H9 (cell line): Measurements from ENCODE around the gene PRDX1. TPM values are rescaled to one million over a fixed set of nuclear protein-coding genes. Genes with fewer than 3 reads are reported as not detected.

Source experiments
- DNase-seq: peaks from one replicate; pipeline ENCODE4 v3.0.0-alpha.2; 2017
- H2AFZ ChIP-seq: one replicate; pipeline ENCODE4 v1.6.1; 2013; ENCODE audit warnings: mild to moderate bottlenecking, low read length, control low read depth, moderate library complexity
- H2AK5ac ChIP-seq: 2 replicates; pipeline ENCODE4 v1.6.1; 2013; ENCODE audit warnings: low read length, control low read depth, mixed read lengths; ENCODE audit not compliant: insufficient read length
- H2BK120ac ChIP-seq: one replicate; pipeline ENCODE4 v1.6.1; 2013; ENCODE audit warnings: low read depth, mild to moderate bottlenecking, low read length, control low read depth, inconsistent platforms; ENCODE audit not compliant: poor library complexity, severe bottlenecking
- H2BK12ac ChIP-seq: 2 replicates; pipeline ENCODE4 v1.6.1; 2013; ENCODE audit warnings: low read length, control low read depth, mixed read lengths, low read depth; ENCODE audit not compliant: insufficient read length
- H2BK15ac ChIP-seq: 2 replicates; pipeline ENCODE4 v1.6.1; 2013; ENCODE audit warnings: low read depth, low read length, control low read depth
- H2BK20ac ChIP-seq: one replicate; pipeline ENCODE4 v1.6.1; 2013; ENCODE audit warnings: low read depth, mild to moderate bottlenecking, low read length, control low read depth, inconsistent platforms; ENCODE audit not compliant: poor library complexity, severe bottlenecking
- H2BK5ac ChIP-seq: 2 replicates; pipeline ENCODE4 v1.6.1; 2013; ENCODE audit warnings: low read length, control low read depth, mixed read lengths; ENCODE audit not compliant: insufficient read length
- H3K14ac ChIP-seq: 2 replicates; pipeline ENCODE4 v1.6.1; 2013; ENCODE audit warnings: low read length, control low read depth; ENCODE audit not compliant: insufficient read depth
- H3K18ac ChIP-seq: 2 replicates; pipeline ENCODE4 v1.6.1; 2013; ENCODE audit warnings: low read depth, mild to moderate bottlenecking, mixed read lengths, low read length, control low read depth; ENCODE audit not compliant: insufficient read length
- H3K23ac ChIP-seq: 2 replicates; pipeline ENCODE4 v1.6.1; 2013; ENCODE audit warnings: low read length, control low read depth, mixed read lengths, low read depth; ENCODE audit not compliant: insufficient read length
- H3K23me2 ChIP-seq: 2 replicates; pipeline ENCODE4 v1.6.1; 2013; ENCODE audit warnings: low read depth, mild to moderate bottlenecking, mixed read lengths, low read length, control low read depth; ENCODE audit not compliant: insufficient read length, poor library complexity, severe bottlenecking
- H3K27ac ChIP-seq: 2 replicates; pipeline ENCODE4 v1.5.1; 2013; ENCODE audit warnings: low read length, control low read depth, mixed read lengths, low read depth; ENCODE audit not compliant: insufficient read length
- H3K27me3 ChIP-seq: 2 replicates; pipeline ENCODE4 v1.6.1; 2013; ENCODE audit warnings: low read length, control low read depth, inconsistent platforms; ENCODE audit not compliant: insufficient read depth
- H3K4ac ChIP-seq: 2 replicates; pipeline ENCODE4 v1.6.1; 2013; ENCODE audit warnings: low read depth, mild to moderate bottlenecking, control low read depth, inconsistent platforms, low read length, moderate library complexity
- H3K4me1 ChIP-seq: 2 replicates; pipeline ENCODE4 v1.6.1; 2013; ENCODE audit warnings: low read length, control low read depth, inconsistent platforms; ENCODE audit not compliant: insufficient read depth
- H3K4me2 ChIP-seq: 2 replicates; pipeline ENCODE4 v1.6.1; 2013; ENCODE audit warnings: low read length, control low read depth, mixed read lengths; ENCODE audit not compliant: insufficient read length, insufficient read depth
- H3K56ac ChIP-seq: 2 replicates; pipeline ENCODE4 v1.6.1; 2013; ENCODE audit warnings: low read depth, mild to moderate bottlenecking, mixed read lengths, low read length, control low read depth; ENCODE audit not compliant: insufficient read length
- H3K79me1 ChIP-seq: 2 replicates; pipeline ENCODE4 v1.6.1; 2013; ENCODE audit warnings: low read depth, mild to moderate bottlenecking, moderate library complexity, low read length, control low read depth, inconsistent platforms; ENCODE audit not compliant: insufficient read depth, poor library complexity, severe bottlenecking
- H3K79me2 ChIP-seq: 2 replicates; pipeline ENCODE4 v1.6.1; 2013; ENCODE audit warnings: low read length, control low read depth, inconsistent platforms; ENCODE audit not compliant: insufficient read depth
- H3K9ac ChIP-seq: 2 replicates; pipeline ENCODE4 v1.6.1; 2013; ENCODE audit warnings: low read length, control low read depth, mixed read lengths; ENCODE audit not compliant: insufficient read length; ENCODE audit errors: extremely low read depth
- H3K9me3 ChIP-seq: one replicate; pipeline ENCODE4 v1.6.1; 2013; ENCODE audit warnings: low read depth, low read length, inconsistent platforms; ENCODE audit not compliant: control insufficient read depth
- H3T11ph ChIP-seq: one replicate; pipeline ENCODE4 v1.6.1; 2013; ENCODE audit warnings: mild to moderate bottlenecking, low read length, control low read depth, inconsistent platforms
- H4K20me1 ChIP-seq: one replicate; pipeline ENCODE4 v1.6.1; 2013; ENCODE audit not compliant: control insufficient read depth, insufficient read length, insufficient read depth
- H4K5ac ChIP-seq: 2 replicates; pipeline ENCODE4 v1.6.1; 2013; ENCODE audit warnings: low read depth, mild to moderate bottlenecking, mixed read lengths, low read length, control low read depth; ENCODE audit not compliant: insufficient read length
- H4K8ac ChIP-seq: replicated peaks from 2 replicates; pipeline ENCODE4 v1.6.1; 2013; ENCODE audit warnings: low read length, control low read depth, mixed read lengths, low read depth; ENCODE audit not compliant: insufficient read length
- H4K91ac ChIP-seq: 2 replicates; pipeline ENCODE4 v1.6.1; 2013; ENCODE audit warnings: low read depth, mild to moderate bottlenecking, moderate library complexity, mixed read lengths, low read length, control low read depth; ENCODE audit not compliant: insufficient read length
- H3K27ac Mint-ChIP-seq, 3 experiments: 2 replicates in 2 of 3; 3 replicates in 1 of 3; pipeline ENCODE4 v1.8.0; 2020 to 2021; ENCODE audit warnings: mixed read lengths in 3 of 3, mild to moderate bottlenecking in 1 of 3, moderate library complexity in 1 of 3
- H3K27me3 Mint-ChIP-seq: 2 replicates; pipeline ENCODE4 v1.8.0; 2021; ENCODE audit warnings: low read depth, mild to moderate bottlenecking, moderate library complexity, mixed read lengths
- H3K36me3 Mint-ChIP-seq, 3 experiments: 2 replicates in 2 of 3; 3 replicates in 1 of 3; pipeline ENCODE4 v1.8.0; 2020 to 2021; ENCODE audit warnings: low read depth in 3 of 3, mixed read lengths in 3 of 3; ENCODE audit not compliant: insufficient read depth in 1 of 3
- H3K4me1 Mint-ChIP-seq, 2 experiments: 2 replicates each; pipeline ENCODE4 v1.8.0; 2020; ENCODE audit warnings: mixed read lengths in 2 of 2
- H3K4me3 Mint-ChIP-seq, 2 experiments: 2 replicates in 1 of 2; 3 replicates in 1 of 2; pipeline ENCODE4 v1.8.0; 2020 to 2021; ENCODE audit warnings: mild to moderate bottlenecking in 2 of 2, mixed read lengths in 2 of 2, moderate library complexity in 1 of 2
- H3K9me3 Mint-ChIP-seq, 2 experiments: 2 replicates in 1 of 2; 3 replicates in 1 of 2; pipeline ENCODE4 v1.8.0; 2020; ENCODE audit warnings: mild to moderate bottlenecking in 2 of 2, mixed read lengths in 2 of 2, moderate library complexity in 1 of 2
- CTCF ChIP-seq: fragments of 200-600 bp; sonication (generic); conservative IDR thresholded peaks from 3 replicates; pipeline ENCODE4 v1.8.0; 2021; ENCODE audit warnings: antibody characterized with exemption, mild to moderate bottlenecking
- WGBS: extraction: QIAGEN DNeasy Blood & Tissue Kit; methylation state at CpG from one replicate; pipeline ENCODE4 v1.1.7; 2013; ENCODE audit warnings: missing lambda C conversion rate, low lambda C conversion rate, mixed read lengths; ENCODE audit not compliant: insufficient read length; ENCODE audit errors: extremely low coverage; 5-methylcytosine and 5-hydroxymethylcytosine counted together
- total RNA-seq: library from RNA; stranded (reverse); gene quantifications from 2 replicates; pipeline ENCODE4 v1.2.1, GENCODE V29; 2021

The PRDX1 gene
- total RNA-seq, 1 experiment from 2014 or later, result 1,003 TPM

DNA sequence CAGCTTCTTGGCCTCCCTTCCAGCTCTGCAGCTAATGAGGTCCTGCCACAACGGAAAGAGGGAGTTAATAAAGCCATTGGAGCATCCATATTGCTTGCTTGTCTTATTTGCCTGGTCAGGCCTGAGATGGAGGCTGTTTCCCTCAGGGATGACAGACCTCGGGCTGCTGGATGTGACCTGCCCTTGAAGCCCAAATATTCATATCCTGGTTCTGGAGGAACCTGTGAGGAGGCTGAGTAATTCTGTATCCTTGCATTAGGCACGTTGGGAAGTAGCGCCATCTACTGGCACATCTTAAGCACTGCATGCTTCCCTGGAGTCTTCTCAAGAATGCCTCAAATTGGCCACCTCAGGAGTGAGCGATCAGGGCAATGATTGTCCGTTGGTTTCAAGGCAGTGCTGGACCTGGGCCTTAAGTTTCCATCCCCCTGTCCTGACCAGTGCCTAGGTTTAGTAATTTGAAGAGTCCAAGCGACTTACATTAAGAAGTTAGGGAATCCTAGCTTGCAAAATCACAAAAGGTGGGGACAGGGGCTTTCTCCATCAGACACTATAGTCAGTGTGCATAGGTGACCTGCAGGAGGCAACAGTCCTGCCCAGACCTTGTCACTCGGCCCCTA lies 48.4 kb upstream of the PRDX1 start:
- H3K27ac ChIP-seq, result no peak overlapping the region
- Mint-ChIP-seq H3K27me3 (no peaks in the 10 kb centered on the region), H3K36me3 (peaks cover 29 to 61% (median 40%) of the 10 kb centered on the region in 3 experiments; a peak in 6 of 7 replicates)

More for the DNA sequence above, 48.4 kb upstream of the PRDX1 start:
- no peak overlapping the region for H3K9ac ChIP-seq
- H3T11ph ChIP-seq, result no peak overlapping the region
- H4K8ac ChIP-seq, result no peak overlapping the region
- Mint-ChIP-seq H3K9me3 (no peaks in the 10 kb centered on the region), H3K4me3 (no peak overlapping the region), H3K27ac (peak overlapping the region in 1 of 3 experiments; percentile 73; a peak in 2 of 7 replicates), H3K4me1 (peaks cover 22 to 23% of the 10 kb centered on the region in 2 experiments)
- H3K4ac ChIP-seq, result no peak overlapping the region
- no CpG with 5 or more reads among the region's 8 CpGs for WGBS
- no peak overlapping the region for H4K91ac ChIP-seq
- no peak overlapping the region for H3K18ac ChIP-seq
- no peak overlapping the region for H2BK20ac ChIP-seq
- no peaks in the 10 kb centered on the region for H3K27me3 ChIP-seq
- H3K79me2 ChIP-seq, result no peaks in the 10 kb centered on the region
- no peak overlapping the region for H2AK5ac ChIP-seq
- H3K9me3 ChIP-seq, result no peaks in the 10 kb centered on the region
- no peak overlapping the region for H3K14ac ChIP-seq
- no peak overlapping the region for H4K5ac ChIP-seq
- H2AFZ ChIP-seq, result no peak overlapping the region
- no peak overlapping the region for H3K56ac ChIP-seq
- no peak overlapping the region for H2BK120ac ChIP-seq
- H3K4me2 ChIP-seq, result no peak overlapping the region
- H3K23ac ChIP-seq, result no peak overlapping the region
- no peaks in the 10 kb centered on the region for H3K79me1 ChIP-seq
- H2BK5ac ChIP-seq, result no peak overlapping the region
- 0 out of 2 replicates have a peak, but pooled peaks cover 2% of the 10 kb centered on the region for H3K4me1 ChIP-seq
- H4K20me1 ChIP-seq, result no peaks in the 10 kb centered on the region
- H2BK12ac ChIP-seq, result no peak overlapping the region
- H2BK15ac ChIP-seq, result no peak overlapping the region
- peak; percentile 97 for TF ChIP-seq CTCF
- peak; percentile 76 for DNase-seq
- no peaks in the 10 kb centered on the region for H3K23me2 ChIP-seq
